Measurements from ENCODE around the gene ROGDI.

ROGDI gene

DNA sequence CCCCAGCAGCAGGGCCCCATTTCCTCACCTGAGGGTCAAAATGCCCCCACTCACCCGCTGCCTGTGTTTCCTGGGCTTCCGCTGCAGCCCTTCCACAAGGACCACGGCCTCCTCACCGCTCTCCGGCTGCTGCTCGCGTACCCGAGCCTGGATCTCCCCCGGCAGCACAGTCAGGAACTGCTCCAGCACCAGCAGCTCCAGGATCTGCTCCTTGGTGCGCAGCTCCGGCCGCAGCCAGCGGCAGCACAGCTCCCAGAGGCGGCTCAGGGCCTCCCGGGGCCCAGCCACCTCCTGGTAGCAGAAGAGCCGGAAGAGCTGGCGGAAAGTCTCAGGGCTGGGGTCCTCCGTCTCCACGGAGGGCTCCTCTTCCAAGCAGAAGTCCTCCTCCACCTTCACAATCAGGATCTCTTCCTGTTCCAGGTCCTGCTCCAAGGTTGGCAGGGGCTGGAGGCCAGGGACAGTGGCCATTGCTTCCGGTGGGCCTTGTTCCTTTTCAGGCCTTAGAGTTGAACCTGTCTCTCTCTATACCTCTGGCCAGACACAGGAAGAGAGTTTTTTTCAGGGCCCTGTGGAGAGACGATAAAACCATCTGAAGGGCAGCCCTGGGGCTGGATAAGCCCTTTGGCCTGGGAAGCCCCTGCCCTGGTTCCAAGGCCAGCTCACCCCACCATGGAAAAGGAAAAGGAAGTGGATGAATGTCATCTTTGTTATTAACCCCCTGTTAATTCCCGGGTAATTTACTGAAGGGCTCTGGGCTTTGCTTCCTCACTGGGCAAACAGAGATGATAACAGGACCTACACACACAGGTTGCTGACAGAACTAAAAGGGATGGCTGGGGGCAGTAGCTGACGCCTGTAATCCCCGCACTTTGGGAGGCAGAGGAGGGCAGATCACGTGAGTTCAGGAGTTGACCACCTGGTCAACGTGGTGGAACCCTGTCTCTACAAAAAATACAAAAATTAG is 36.6 kb downstream of the ROGDI start:
- DNase-seq: no peak

DNA sequence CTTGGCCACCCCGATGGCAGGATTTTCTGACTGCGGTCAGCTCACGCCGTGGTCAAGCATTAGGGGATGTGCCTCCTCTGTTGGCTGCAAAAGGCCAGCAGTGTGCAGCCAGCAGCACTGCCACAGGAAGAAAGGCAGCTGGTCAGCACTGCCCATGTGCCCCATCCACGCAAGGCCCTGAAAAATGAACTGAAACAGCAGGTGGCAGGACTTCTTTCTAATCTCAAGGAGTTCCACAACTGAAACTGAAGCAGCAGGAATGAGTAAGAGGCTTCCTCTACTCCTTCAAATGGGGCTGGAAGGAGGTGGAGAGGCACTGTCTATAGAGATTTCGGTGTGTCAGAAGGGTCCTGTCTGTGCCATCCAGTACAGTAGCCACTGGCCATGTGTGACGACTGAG is 38.6 kb downstream of the ROGDI start:
- no peak for DNase-seq

DNA sequence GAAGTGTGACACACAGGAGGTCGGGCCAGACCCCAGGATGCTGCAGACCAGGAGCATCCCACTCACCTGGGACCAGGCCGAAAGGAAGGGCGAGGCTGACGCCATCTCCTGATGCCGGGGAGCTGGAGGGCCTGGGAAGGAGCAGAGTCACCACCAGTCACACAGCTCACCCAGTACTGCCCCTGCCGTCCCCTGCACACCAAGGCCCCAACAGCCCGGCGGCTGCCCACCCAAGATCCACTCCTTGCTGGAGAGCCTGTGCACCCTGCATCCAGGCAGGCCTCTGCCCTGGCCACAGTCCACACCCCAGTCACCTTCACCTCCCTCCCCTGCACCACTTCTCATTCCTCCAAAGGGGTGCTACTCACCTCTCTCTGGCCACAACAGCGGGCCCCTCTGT is 40.2 kb downstream of the ROGDI start:
- DNase-seq: no peak

- DNase-seq: no peak
Measured at GRCh38 chr16:4760221-4760910, 42.1 kb downstream of the ROGDI start.

- no peak for DNase-seq
Measured at GRCh38 chr16:4755687-4756086, 46.7 kb downstream of the ROGDI start.

- no peak for DNase-seq
Measured at GRCh38 chr16:4754865-4755264, 47.6 kb downstream of the ROGDI start.

- DNase-seq: no peak
Measured at GRCh38 chr16:4753227-4753626, 49.2 kb downstream of the ROGDI start.

- DNase-seq: no peak
Measured at GRCh38 chr16:4752351-4753100, 49.9 kb downstream of the ROGDI start.

- DNase-seq: no peak
Measured at GRCh38 chr16:4750896-4751295, 51.5 kb downstream of the ROGDI start.

DNA sequence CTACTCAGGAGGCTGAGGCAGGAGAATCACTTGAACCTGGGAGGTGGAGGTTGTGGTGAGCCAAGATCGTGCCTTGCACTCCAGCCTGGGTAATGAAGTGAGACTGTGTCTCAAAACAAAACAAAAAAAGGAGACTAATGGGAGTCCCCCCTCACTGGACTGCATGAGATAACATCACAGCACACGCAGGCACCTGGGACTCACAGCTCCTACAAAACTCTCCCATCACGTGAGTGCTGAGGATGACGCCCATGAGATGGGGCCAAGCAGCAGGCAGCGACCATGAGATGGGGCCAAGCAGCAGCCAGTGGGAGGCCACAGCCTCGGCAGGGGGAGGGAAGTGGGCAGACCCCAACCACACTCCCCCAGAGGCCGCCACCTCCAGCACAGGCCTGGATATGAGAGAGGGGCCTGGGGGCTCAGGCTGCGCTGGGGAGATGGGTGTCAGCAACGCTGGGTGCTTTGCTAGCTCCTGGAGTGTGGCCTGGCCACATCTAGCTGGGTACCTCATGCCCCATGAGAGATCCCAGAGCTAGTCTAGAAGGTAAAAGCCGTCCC is 52.7 kb downstream of the ROGDI start:
- no peak for DNase-seq

- no peak for DNase-seq
Measured at GRCh38 chr16:4748682-4749411, 53.6 kb downstream of the ROGDI start.

- no peak for DNase-seq
Measured at GRCh38 chr16:4747906-4748681, 54.3 kb downstream of the ROGDI start.

DNA sequence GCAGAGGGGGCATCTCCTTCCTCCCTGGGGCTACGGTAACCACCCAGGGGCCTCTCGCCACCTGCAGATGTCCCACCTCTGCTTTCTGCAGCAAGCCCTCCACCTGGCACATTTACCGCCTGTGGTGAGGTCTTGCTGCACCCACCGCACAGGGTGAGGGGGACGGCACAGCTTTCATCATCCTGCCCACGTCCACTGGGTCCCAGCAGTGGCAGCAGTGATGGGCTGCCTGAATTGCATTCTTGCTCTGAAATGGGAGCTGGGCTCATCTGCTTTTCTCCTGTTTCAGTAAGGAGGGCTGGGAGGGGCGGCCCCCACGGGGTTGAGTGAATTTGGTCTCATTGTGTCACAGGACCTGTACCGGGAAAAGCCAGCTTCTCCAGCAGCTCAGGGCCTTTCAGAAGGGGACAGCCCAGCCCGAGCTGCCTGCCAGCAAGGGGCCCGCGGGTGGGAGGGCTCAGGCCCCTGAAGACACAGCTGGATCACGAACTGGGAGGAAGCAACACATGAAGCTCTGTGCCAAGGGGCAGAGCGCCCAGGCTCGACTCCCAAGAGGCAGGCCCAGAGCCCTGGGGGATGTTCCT is 55.4 kb downstream of the ROGDI start:
- no peak for DNase-seq
